ENCODE results near the gene FHIT.

The FHIT gene

DNA sequence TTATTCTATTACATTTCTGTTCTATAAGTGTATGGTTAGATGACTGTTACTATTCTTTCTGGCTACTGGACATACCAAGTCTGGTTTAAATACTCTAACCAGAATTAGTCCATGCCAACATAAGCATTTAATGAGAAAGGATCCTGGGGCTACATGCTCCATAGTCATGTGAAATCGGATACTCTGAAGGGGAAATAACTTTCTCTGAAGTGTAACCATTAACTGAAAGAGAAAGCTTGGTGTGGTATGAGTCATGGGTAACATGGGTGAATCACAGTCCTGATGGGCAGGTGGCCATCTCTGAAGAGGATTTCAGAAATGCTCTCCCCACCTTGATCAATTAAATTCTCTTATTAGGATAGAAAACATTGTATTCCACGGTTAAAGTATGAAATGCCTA lies 69.4 kb downstream of the FHIT start:
- Mint-ChIP-seq H3K36me3 (ENCODE audit: low read depth) (no peaks in the 10 kb centered on the region), H3K4me3 (no peak overlapping the region), H3K9me3 (no peaks in the 10 kb centered on the region), H3K27ac (no peak overlapping the region), H3K4me1 (peaks cover 12% of the 10 kb centered on the region), H3K27me3 (ENCODE audit: low read depth) (no peaks in the 10 kb centered on the region)
- TF ChIP-seq, protein P1, sequence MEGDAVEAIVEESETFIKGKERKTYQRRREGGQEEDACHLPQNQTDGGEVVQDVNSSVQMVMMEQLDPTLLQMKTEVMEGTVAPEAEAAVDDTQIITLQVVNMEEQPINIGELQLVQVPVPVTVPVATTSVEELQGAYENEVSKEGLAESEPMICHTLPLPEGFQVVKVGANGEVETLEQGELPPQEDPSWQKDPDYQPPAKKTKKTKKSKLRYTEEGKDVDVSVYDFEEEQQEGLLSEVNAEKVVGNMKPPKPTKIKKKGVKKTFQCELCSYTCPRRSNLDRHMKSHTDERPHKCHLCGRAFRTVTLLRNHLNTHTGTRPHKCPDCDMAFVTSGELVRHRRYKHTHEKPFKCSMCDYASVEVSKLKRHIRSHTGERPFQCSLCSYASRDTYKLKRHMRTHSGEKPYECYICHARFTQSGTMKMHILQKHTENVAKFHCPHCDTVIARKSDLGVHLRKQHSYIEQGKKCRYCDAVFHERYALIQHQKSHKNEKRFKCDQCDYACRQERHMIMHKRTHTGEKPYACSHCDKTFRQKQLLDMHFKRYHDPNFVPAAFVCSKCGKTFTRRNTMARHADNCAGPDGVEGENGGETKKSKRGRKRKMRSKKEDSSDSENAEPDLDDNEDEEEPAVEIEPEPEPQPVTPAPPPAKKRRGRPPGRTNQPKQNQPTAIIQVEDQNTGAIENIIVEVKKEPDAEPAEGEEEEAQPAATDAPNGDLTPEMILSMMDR (IDR thresholded peaks at IDR 0.05; ENCODE audit: unreplicated experiment in 3 of 3), result no peak

GRCh38 chr3:61180206-61180605 lies 71.0 kb downstream of the FHIT start:
- no peaks in the 10 kb centered on the region for H3K36me3 Mint-ChIP-seq (ENCODE audit: low read depth)

DNA sequence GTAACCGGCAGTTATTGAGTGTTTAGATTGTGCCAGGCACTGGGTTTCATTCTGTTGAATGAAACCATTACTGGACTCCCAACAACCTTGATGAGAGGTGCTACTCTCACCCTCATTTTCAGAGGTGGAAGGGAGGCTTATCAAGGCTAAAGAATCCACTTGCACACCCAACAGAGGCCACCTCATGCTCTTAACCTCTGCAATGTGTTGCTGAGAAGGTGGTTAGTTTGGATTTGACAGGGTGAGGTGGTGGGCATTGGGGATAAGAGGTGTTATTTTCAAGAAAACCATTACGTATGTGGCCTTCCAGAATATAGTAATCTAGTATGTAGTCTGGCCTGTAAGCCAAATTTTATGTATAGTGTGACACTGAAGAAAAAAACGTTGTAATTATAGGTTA lies 73.1 kb downstream of the FHIT start:
- Mint-ChIP-seq H3K9me3 (no peaks in the 10 kb centered on the region), H3K4me1 (no peaks in the 10 kb centered on the region), H3K27ac (no peak overlapping the region), H3K36me3 (ENCODE audit: low read depth) (no peaks in the 10 kb centered on the region), H3K27me3 (ENCODE audit: low read depth) (no peaks in the 10 kb centered on the region), H3K4me3 (no peak overlapping the region)
- TF ChIP-seq, protein P1 (IDR thresholded peaks at IDR 0.05; ENCODE audit: unreplicated experiment in 3 of 3), result no peak

More at GRCh38 chr3:61180206-61180605, 71.0 kb downstream of the FHIT start:
- H3K4me1 Mint-ChIP-seq, result peaks cover 11% of the 10 kb centered on the region
- no peaks in the 10 kb centered on the region for H3K27me3 Mint-ChIP-seq (ENCODE audit: low read depth)
- no peak overlapping the region for H3K4me3 Mint-ChIP-seq
- no peaks in the 10 kb centered on the region for H3K9me3 Mint-ChIP-seq
- H3K27ac Mint-ChIP-seq, result no peak overlapping the region
- TF ChIP-seq, protein P1 (IDR thresholded peaks at IDR 0.05; ENCODE audit: unreplicated experiment in 3 of 3), result no peak

DNA sequence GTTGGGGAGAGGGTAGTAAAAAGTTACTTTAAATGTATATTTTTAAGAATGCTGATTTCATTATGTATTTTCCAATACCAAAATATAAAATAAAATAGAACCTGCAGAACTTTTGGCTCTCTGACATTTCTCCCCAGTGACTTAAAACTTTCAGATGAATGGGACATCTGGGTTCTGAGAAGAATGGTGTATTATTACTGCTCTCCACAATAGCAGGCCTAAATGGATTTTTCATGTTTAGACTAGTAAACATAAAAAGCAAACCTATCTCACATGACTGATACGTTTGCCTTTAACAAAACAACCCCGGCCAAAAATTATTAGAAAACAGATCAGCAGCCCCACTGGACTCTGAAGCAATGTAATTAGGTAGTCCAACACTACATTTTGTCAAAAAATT lies 73.8 kb downstream of the FHIT start:
- H3K36me3 Mint-ChIP-seq (ENCODE audit: low read depth), result no peaks in the 10 kb centered on the region
- no peaks in the 10 kb centered on the region for H3K9me3 Mint-ChIP-seq
- TF ChIP-seq, protein P1 (IDR thresholded peaks at IDR 0.05; ENCODE audit: unreplicated experiment in 3 of 3), result no peak
- no peaks in the 10 kb centered on the region for H3K4me1 Mint-ChIP-seq
- no peak overlapping the region for H3K27ac Mint-ChIP-seq
- H3K4me3 Mint-ChIP-seq, result no peak overlapping the region
- H3K27me3 Mint-ChIP-seq (ENCODE audit: low read depth), result no peaks in the 10 kb centered on the region

DNA sequence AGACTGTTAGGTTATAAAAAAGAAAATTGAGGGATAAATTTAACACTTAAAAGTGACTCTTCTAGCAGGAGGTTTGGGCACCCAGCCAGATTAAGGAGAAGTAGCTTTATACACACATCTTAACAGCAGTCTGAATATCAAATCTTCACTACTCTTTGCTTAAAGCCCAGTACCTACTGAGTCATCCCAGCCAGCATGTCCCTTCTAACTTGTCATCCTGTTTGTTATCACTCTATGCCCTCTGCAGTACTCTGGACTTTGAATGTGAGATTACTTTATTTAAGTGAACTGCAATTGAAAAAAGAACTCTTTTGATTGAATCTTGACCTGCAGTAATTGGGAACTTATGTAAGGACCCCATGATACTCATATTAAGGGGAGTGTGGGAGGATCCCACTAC lies 77.6 kb downstream of the FHIT start:
- no peaks in the 10 kb centered on the region for H3K27me3 Mint-ChIP-seq (ENCODE audit: low read depth)
- TF ChIP-seq, protein P1 (IDR thresholded peaks at IDR 0.05; ENCODE audit: unreplicated experiment in 3 of 3), result no peak
- no peak overlapping the region for H3K27ac Mint-ChIP-seq
- no peaks in the 10 kb centered on the region for H3K36me3 Mint-ChIP-seq (ENCODE audit: low read depth)
- H3K4me1 Mint-ChIP-seq, result no peaks in the 10 kb centered on the region
- no peaks in the 10 kb centered on the region for H3K9me3 Mint-ChIP-seq
- no peak overlapping the region for H3K4me3 Mint-ChIP-seq

- H3K36me3 Mint-ChIP-seq (ENCODE audit: low read depth), result no peaks in the 10 kb centered on the region
- no peak overlapping the region for H3K4me3 Mint-ChIP-seq
- H3K27me3 Mint-ChIP-seq (ENCODE audit: low read depth), result no peaks in the 10 kb centered on the region
- TF ChIP-seq, protein P1 (IDR thresholded peaks at IDR 0.05; ENCODE audit: unreplicated experiment in 3 of 3), result no peak
- H3K4me1 Mint-ChIP-seq, result no peaks in the 10 kb centered on the region
- H3K9me3 Mint-ChIP-seq, result no peaks in the 10 kb centered on the region
- no peak overlapping the region for H3K27ac Mint-ChIP-seq
Observed at GRCh38 chr3:61172684-61173083, 78.6 kb downstream of the FHIT start.

Measured in nephron (organoid).